ENCODE results near the gene C1QL4.
"Not testable (repeated sequence)": the region's sequence is repeated elsewhere in the genome, so short reads cannot be mapped to it uniquely, and the experiment has no call there.

The C1QL4 gene

GRCh38 chr12:49336645-49337584, at the start of gene C1QL4:
Gene C1QL4, minus strand, starts transcription at chr12:49337188. Its CDS starts 711 bp downstream, at chr12:49336477.
- peak; percentile 85 for DNase-seq

GRCh38 chr12:49380184-49380583, 43.2 kb upstream of the C1QL4 start:
- not testable (repeated sequence) for DNase-seq

GRCh38 chr12:49377386-49377785, 40.4 kb upstream of the C1QL4 start:
- DNase-seq, result no peak

- DNase-seq, result no peak
Measured at GRCh38 chr12:49375406-49375805, 38.4 kb upstream of the C1QL4 start.

- DNase-seq, result no peak
Measured at GRCh38 chr12:49370539-49370938, 33.6 kb upstream of the C1QL4 start.

GRCh38 chr12:49369411-49370145, 32.6 kb upstream of the C1QL4 start:
- DNase-seq, result peak; percentile 49

GRCh38 chr12:49368240-49368600, 31.2 kb upstream of the C1QL4 start:
- no peak for DNase-seq

GRCh38 chr12:49367381-49368239, 30.6 kb upstream of the C1QL4 start, which contains the start of gene SPATS2:
Gene SPATS2, plus strand, starts transcription at chr12:49367462. Its CDS starts 93,551 bp downstream, at chr12:49461013.
- DNase-seq, result no peak

- DNase-seq, result peak; percentile 92
Measured at GRCh38 chr12:49366652-49367380, 29.8 kb upstream of the C1QL4 start.

- no peak for DNase-seq
Measured at GRCh38 chr12:49366096-49366651, 29.2 kb upstream of the C1QL4 start.

GRCh38 chr12:49365542-49365941, 28.6 kb upstream of the C1QL4 start:
- no peak for DNase-seq

GRCh38 chr12:49364989-49365388, 28.0 kb upstream of the C1QL4 start:
- DNase-seq, result peak; percentile 94

GRCh38 chr12:49362077-49362476, 25.1 kb upstream of the C1QL4 start:
- no peak for DNase-seq

- DNase-seq, result no peak
Measured at GRCh38 chr12:49359671-49360070, 22.7 kb upstream of the C1QL4 start.

GRCh38 chr12:49358483-49359141, 21.6 kb upstream of the C1QL4 start:
- DNase-seq, result peak; percentile 77

GRCh38 chr12:49357103-49357678, 20.2 kb upstream of the C1QL4 start:
- peak; percentile 64 for DNase-seq

GRCh38 chr12:49355913-49356312, 18.9 kb upstream of the C1QL4 start:
- no peak for DNase-seq

- no peak for DNase-seq
Measured at GRCh38 chr12:49352351-49352750, 15.4 kb upstream of the C1QL4 start.

GRCh38 chr12:49349266-49349665, 12.3 kb upstream of the C1QL4 start:
- DNase-seq, result no peak

- no peak for DNase-seq
Measured at GRCh38 chr12:49348781-49349180, 11.8 kb upstream of the C1QL4 start.

Measured in suppressor macrophage treated with lipopolysaccharide for 4 hours (primary cell).